EL (cell line): Measurements from ENCODE around the gene DISP3.

Experiments used
- DNase-seq: peaks from one replicate; pipeline ENCODE4 v3.0.0-alpha.2; 2016

DISP3 gene

DNA sequence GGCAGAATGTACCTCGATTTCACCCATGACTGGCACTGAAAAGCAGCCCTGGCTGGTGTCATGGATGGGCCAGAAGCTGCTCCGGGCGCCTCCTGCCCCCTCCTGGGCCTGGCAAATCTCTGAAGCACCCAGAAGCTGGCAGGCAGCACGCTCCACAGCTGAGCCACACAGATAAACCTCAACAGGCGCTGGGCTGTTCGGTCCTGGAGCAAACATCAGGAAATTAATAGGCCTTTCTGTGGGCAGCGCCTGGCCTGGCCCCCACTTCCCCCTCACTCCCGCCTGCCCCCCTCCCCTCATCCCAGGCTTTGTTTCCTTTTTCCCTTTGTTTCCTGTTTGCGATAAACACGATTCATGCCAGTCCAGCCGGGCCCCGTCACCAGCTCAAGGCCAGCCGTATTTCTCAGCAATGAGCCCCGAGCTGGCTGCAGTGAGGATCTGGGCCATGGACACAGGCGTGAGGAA is 20.1 kb upstream of the DISP3 start:
- no peak for DNase-seq

DNA sequence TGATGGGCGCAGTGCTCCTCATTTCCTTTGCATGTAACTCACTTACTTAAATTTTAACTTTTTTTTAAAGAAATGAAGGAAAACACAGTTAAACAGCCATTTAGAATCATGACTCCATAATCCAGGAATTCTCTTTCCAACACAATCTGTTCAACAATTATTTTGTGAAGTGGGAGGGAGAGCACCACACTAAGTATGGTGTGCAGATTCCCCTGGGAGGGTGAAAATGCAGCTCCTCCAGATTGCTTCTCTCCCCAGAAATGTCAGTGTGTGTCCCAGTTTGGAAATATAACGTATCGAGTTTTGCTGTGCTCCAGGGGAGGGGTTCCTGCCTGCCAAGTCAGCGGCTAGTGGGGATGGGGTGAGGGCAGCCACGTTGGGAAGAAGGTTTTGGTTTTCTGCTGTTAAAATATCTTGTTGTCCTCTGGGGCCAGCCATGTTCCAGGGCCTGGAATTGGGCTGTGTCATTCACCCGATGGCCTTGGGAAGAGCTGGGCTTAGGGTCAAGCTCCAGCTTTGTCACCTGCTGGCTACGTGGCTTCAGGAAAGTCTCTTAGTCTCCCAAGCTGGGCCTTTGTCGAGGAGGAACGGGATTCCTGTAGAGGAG is 17.3 kb upstream of the DISP3 start:
- no peak for DNase-seq

- no peak for DNase-seq
Observed at GRCh38 chr1:11462224-11462923, 16.6 kb upstream of the DISP3 start.

- no peak for DNase-seq
Observed at GRCh38 chr1:11463177-11463576, 15.8 kb upstream of the DISP3 start.

DNA sequence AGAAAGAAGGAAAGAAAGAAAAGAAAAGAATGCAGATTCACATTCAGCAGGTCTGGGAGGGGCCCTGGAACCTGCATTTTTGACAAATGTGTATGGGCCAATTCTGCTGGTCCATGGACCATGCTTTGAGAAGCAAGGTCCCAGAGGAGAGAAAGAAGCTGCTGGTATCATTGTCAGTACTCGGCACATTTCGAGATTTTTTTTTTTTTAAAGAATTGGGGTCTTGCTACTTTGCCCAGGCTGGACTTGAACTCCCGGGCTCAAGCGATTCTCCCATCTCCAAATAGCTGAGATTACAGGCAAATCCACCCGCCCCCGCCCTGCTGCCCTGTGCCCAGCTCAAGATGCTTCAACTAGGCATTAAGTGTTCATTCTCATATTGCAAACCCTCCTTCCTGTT is 13.6 kb upstream of the DISP3 start:
- DNase-seq: no peak

DNA sequence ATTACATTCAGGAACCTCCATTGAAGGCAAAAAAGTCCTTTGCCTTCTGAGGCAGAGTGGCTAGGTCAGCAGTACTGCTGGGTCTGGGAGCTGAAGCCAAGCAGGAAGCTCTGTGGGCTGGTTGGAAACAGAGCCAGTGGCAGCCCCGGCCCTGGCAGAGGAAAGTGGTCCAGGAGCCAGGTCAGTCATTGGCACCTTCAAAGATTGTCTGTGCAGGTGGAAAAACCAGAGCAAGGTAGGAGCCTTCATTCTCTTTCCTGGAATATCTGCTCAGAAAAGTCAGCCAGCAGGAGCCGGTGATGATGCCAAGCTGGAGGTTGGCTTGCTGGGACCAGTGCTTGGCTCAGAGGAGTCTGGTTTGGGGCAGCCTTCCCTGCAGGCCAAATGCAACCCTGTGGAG is 12.5 kb upstream of the DISP3 start:
- DNase-seq: no peak

DNA sequence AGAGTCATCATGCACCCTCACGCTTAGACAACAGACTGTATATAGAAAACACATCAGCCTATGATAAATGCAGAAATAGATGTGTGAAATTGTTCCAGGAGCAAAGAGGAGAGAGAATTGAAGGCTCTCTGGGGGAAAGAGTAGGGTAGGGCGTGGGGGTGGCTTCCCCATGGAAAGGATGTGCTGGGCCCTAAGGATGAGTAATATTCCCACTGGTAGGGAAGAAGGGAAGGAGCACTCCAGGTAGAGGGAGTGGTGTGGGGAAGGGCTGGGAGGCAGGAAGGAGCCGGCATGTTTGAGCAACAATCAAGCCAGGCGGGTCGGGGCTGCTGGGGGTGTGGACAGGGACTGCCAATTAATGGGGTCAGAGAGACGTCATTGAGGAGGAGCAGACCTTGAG is 10.1 kb upstream of the DISP3 start:
- DNase-seq: no peak

GRCh38 chr1:11470912-11471311 is 8.0 kb upstream of the DISP3 start:
- no peak for DNase-seq

- no peak for DNase-seq
Observed at GRCh38 chr1:11471473-11471872, 7.5 kb upstream of the DISP3 start.

DNA sequence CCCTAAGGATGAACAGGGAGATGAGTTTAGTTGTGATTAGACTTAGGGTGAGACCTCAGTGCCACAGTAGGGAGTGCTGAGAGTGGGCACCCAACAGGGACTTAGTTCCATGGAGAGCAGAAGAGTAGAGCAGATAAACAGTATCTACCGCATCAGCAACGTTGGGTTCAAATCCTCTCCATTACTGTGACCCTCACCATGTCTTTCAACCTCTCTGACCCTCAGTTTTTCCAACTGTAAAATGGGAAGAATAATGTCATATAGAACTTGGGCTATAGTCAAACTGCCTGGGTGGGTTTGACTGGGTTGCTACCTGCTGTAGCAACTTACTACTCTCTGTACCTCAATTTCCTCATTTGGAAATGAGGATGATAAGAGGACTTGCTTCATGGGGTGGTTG is 6.7 kb upstream of the DISP3 start:
- no peak for DNase-seq

- DNase-seq: no peak
Observed at GRCh38 chr1:11472741-11473140, 6.2 kb upstream of the DISP3 start.

- peak; percentile 13 for DNase-seq
Observed at GRCh38 chr1:11473491-11474034, 5.4 kb upstream of the DISP3 start.

- DNase-seq: no peak
Observed at GRCh38 chr1:11474826-11475225, 4.1 kb upstream of the DISP3 start.

DNA sequence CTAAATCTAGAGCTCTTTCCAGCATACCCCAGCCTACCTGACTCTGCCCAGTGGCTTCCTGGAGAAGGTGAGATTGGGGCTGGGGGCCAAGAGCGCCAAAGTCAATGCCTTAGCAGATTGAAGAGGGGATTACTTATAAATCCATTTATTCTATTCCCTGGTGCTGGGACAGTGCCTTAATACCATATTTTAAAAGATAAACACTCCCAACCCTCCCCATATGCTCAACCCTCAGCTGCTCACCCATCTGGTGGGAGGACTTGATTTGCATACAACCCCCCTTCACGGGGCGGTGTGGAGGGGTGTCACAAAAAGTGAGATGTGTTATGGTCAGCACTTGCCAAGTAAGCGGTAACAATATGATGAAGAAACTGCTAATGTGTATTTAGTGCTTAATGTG is 3.2 kb upstream of the DISP3 start:
- no peak for DNase-seq

DNA sequence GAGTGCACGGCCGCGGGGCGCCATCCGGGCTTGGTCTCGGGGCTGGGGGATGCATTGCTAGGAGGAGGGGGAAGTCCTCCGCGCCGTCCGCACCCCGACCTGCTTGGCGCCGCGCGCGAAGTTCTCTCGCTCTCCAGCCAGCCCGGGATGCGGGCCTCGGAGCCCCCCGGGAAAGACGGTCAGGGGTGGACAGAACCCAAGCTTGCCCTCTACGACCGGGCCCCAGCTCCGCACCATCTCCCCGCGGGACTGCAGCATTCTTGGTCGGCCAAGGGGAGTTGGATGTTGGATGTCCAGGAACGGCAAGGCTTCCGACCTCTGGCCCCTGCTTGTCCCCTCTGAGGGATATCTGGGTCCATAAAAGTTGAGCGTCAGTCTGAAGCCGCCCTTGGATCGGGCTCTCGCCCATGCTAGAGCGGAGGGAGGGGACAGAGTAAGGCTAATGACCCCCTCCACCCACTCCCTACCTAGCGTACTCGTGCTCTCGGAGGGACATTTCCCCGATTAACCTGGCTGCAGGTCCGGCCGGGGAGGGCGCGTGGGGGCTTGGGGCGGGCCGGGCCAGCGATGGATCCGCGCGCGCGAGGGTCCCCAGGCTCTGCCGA is 522 bp downstream of the DISP3 start:
- DNase-seq: peak; percentile 3

- DNase-seq: no peak
Observed at GRCh38 chr1:11481019-11481418, 2.1 kb downstream of the DISP3 start.

GRCh38 chr1:11482198-11482597 is 3.2 kb downstream of the DISP3 start:
- no peak for DNase-seq

GRCh38 chr1:11482701-11483479 is 3.9 kb downstream of the DISP3 start:
- no peak for DNase-seq

- no peak for DNase-seq
Observed at GRCh38 chr1:11483581-11484320, 4.8 kb downstream of the DISP3 start.

DNA sequence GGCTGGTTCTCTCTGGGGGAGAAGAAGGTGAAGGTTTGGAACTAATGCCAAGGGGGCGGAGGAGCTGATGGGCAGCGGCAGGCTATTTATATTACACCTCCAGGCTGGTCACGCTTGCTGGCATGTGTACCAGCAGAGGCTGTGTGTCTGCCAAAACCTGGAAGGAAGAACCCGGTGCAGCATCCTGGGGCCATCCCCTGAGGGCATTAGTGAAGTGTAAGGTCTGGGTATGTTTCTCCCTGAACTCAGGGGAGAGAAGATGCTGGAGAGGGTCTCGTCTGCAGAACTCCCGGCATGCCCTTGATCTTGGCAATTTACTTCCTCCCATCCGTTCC is 5.3 kb downstream of the DISP3 start:
- no peak for DNase-seq

DNA sequence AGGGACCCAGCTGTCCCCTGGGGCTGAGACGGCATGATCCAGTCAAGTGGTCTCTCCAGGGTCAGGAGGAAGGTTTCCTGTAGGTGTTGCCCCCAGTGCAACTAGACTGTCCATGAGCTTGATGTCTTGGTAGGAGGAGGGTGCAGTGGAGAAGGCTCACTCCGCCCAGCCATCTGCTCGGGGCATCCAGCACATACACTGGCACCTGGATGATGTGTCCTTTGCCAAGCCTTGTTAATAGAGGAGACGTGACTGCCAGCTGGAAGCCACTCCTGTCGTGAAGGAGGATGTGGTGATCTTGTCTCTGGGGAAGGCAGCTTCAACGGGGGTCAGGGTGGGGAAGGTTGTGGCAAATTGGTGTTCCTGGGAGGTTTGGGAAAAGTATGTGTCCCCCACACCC is 6.2 kb downstream of the DISP3 start:
- DNase-seq: no peak

- no peak for DNase-seq
Observed at GRCh38 chr1:11486231-11487009, 7.5 kb downstream of the DISP3 start.
